C4-2B (cell line): ENCODE results near the gene C19orf73.
"Not testable (repeated sequence)": the region's sequence is repeated elsewhere in the genome, so short reads cannot be mapped to it uniquely, and the experiment has no call there.

Experiments used
- CTCF ChIP-seq: fragments of 450-650 bp; conservative IDR thresholded peaks from 2 replicates; pipeline ENCODE4 v1.5.1; 2017; ENCODE audit warnings: mild to moderate bottlenecking
- ZFX ChIP-seq: fragments of 450-650 bp; IDR thresholded peaks from 2 replicates; pipeline ENCODE4 v1.6.1; 2017

GRCh38 chr19:49127225-49127624 is 8.3 kb upstream of the C19orf73 start:
- not testable (repeated sequence) for TF ChIP-seq CTCF, ZFX
